SK-N-SH (cell line): ENCODE measurements around the gene GPR137B. TPM values are rescaled to one million over a fixed set of nuclear protein-coding genes. Genes with fewer than 3 reads are reported as not detected.

Source experiments
- CTCF ChIA-PET: fragments of 300-600, 350-600 bp; formaldehyde crosslinking; extraction: SDS; loops from one replicate; lab custom pipeline; 2021; lab: Yijun Ruan, JAX
- POLR2A ChIA-PET: fragments of 350-600 bp; sonication (Branson Sonifier 250); formaldehyde crosslinking; extraction: SDS; loops from one replicate; lab custom pipeline; 2020; ENCODE audit warnings: antibody characterized with exemption, inconsistent platforms; lab: Yijun Ruan, JAX
- DNase-seq: peaks from one replicate; pipeline ENCODE4 v3.0.0; 2012
- H2AFZ ChIP-seq: fragments of 200-600 bp; sonication (generic); 2 replicates; pipeline ENCODE4 v1.8.1; 2016; ENCODE audit warnings: antibody characterized with exemption, mild to moderate bottlenecking, low read depth
- H3F3A ChIP-seq: fragments of 200-600 bp; sonication (generic); replicated peaks from 2 replicates; pipeline ENCODE3; 2016; ENCODE audit warnings: antibody characterized with exemption, mild to moderate bottlenecking; ENCODE audit not compliant: insufficient read depth
- H3K27ac ChIP-seq, 2 experiments: fragments of 200-500 bp in 1 of 2; fragments of 200-600 bp in 1 of 2; sonication (Bioruptor generic) in 1 of 2; sonication (generic), shearing (Covaris generic) in 1 of 2; 2 replicates each; pipeline versions ENCODE4 v1.5.1 to v1.6.1; 2014 to 2016; ENCODE audit warnings: low read depth in 2 of 2, inconsistent platforms in 1 of 2, low read length in 1 of 2, mild to moderate bottlenecking in 1 of 2, mixed read lengths in 1 of 2
- H3K27me3 ChIP-seq: fragments of 200-600 bp; sonication (generic), shearing (Covaris generic); 2 replicates; pipeline ENCODE4 v1.6.1; 2016; ENCODE audit warnings: mixed run types; ENCODE audit not compliant: insufficient read depth
- H3K36me3 ChIP-seq, 2 experiments: fragments of 200-500 bp in 1 of 2; fragments of 200-600 bp in 1 of 2; sonication (Bioruptor generic) in 1 of 2; sonication (generic) in 1 of 2; replicated peaks in 1 of 2; 2 replicates each; pipeline versions ENCODE3 to v1.5.1; 2014 to 2016; ENCODE audit warnings: low read length in 1 of 2, mild to moderate bottlenecking in 1 of 2; ENCODE audit not compliant: insufficient read depth in 2 of 2, control insufficient read depth in 1 of 2
- H3K4me1 ChIP-seq, 2 experiments: fragments of 200-500 bp in 1 of 2; fragments of 200-600 bp in 1 of 2; sonication (Bioruptor generic) in 1 of 2; sonication (generic), shearing (Covaris generic) in 1 of 2; 2 replicates each; pipeline versions ENCODE4 v1.5.1 to v1.6.1; 2014 to 2016; ENCODE audit warnings: low read depth in 1 of 2, low read length in 1 of 2, mixed run types in 1 of 2; ENCODE audit not compliant: insufficient read depth in 2 of 2, control insufficient read depth in 1 of 2
- H3K4me2 ChIP-seq: fragments of 200-600 bp; sonication (generic), shearing (Covaris generic); 2 replicates; pipeline ENCODE4 v1.6.1; 2017; ENCODE audit warnings: mixed run types
- H3K4me3 ChIP-seq, 2 experiments: fragments of 200-500 bp in 1 of 2; fragments of 200-600 bp in 1 of 2; sonication (Bioruptor generic) in 1 of 2; sonication (generic), shearing (Covaris generic) in 1 of 2; 2 replicates each; pipeline versions ENCODE4 v1.5.1 to v1.8.1; 2014 to 2016; ENCODE audit warnings: low read depth in 2 of 2, inconsistent platforms in 1 of 2, low read length in 1 of 2, mild to moderate bottlenecking in 1 of 2, mixed read lengths in 1 of 2, moderate library complexity in 1 of 2
- H3K79me2 ChIP-seq: fragments of 200-600 bp; sonication (generic); 2 replicates; pipeline ENCODE4 v1.8.1; 2017; ENCODE audit warnings: mild to moderate bottlenecking; ENCODE audit not compliant: insufficient read depth
- H3K9ac ChIP-seq: fragments of 200-600 bp; sonication (generic); 2 replicates; pipeline ENCODE4 v1.6.1; 2017; ENCODE audit warnings: mixed run types
- H3K9me2 ChIP-seq: fragments of 200-600 bp; sonication (generic); 2 replicates; pipeline ENCODE4 v1.6.1; 2017; ENCODE audit warnings: mixed run types
- H3K9me3 ChIP-seq: fragments of 200-600 bp; sonication (generic); 2 replicates; pipeline ENCODE4 v1.6.1; 2017; ENCODE audit warnings: mixed run types, mild to moderate bottlenecking, moderate library complexity
- H4K20me1 ChIP-seq: fragments of 200-600 bp; sonication (generic); 2 replicates; pipeline ENCODE4 v1.6.1; 2017; ENCODE audit warnings: mild to moderate bottlenecking, mixed run types; ENCODE audit not compliant: insufficient read depth
- CHD2 ChIP-seq: fragments of 150-350 bp; IDR thresholded peaks from 2 replicates; pipeline ENCODE4 v1.6.1; 2018; ENCODE audit warnings: low read length; ENCODE audit not compliant: partially characterized antibody
- ELF1 ChIP-seq: IDR thresholded peaks from 2 replicates; pipeline ENCODE4 v1.4.0; 2012
- FOXJ3 ChIP-seq: sonication (generic); formaldehyde crosslinking; IDR thresholded peaks from 2 replicates; pipeline ENCODE4 v1.5.1; 2020; ENCODE audit warnings: mild to moderate bottlenecking, missing genetic modification reagents
- GATA2 ChIP-seq: sonication (generic); formaldehyde crosslinking; IDR thresholded peaks from 2 replicates; pipeline ENCODE4 v1.5.0; 2020; ENCODE audit warnings: mild to moderate bottlenecking, missing genetic modification reagents
- MEF2A ChIP-seq: IDR thresholded peaks from 2 replicates; pipeline ENCODE4 v1.4.0; 2012; ENCODE audit warnings: low read depth, borderline replicate concordance
- USF1 ChIP-seq: IDR thresholded peaks from 2 replicates; pipeline ENCODE4 v1.4.0; 2012; ENCODE audit warnings: low read depth, borderline replicate concordance
- WGBS: methylation state at CpG from one replicate; pipeline ENCODE4 v1.1.6; 2017; ENCODE audit warnings: low lambda C conversion rate; 5-methylcytosine and 5-hydroxymethylcytosine counted together
- polyA plus RNA-seq, 3 experiments: library from polyadenylated mRNA; depleted of rRNA; stranded (reverse); fragments of >200 nt; gene quantifications; 2 replicates each; pipeline ENCODE4 v1.2.3, GENCODE V29; 2012

GPR137B gene
- polyA plus RNA-seq, 1 of the 3 experiments (the other 2 are of a cell fraction), result 7.0 TPM

GRCh38 chr1:236209713-236210112 is 67.4 kb downstream of the GPR137B start:
- POLR2A ChIA-PET, result no interaction called here
- H3K27ac ChIP-seq, result no peak overlapping the region

GRCh38 chr1:236211815-236212214 is 69.5 kb downstream of the GPR137B start:
- Histone ChIP-seq H3K9ac (no peak overlapping the region), H3K9me3 (no peaks in the 10 kb centered on the region), H3K9me2 (no peaks in the 10 kb centered on the region), H3K79me2 (no peaks in the 10 kb centered on the region), H2AFZ (no peak overlapping the region), H3K4me2 (no peak overlapping the region), H3K4me3 (no peak overlapping the region), H3K27ac (no peak overlapping the region), H3K36me3 (peaks cover 6 to 18% of the 10 kb centered on the region in 2 experiments), H4K20me1 (no peaks in the 10 kb centered on the region), H3F3A (no peaks in the 10 kb centered on the region), H3K27me3 (no peaks in the 10 kb centered on the region), H3K4me1 (peaks cover under 1 to 2% of the 10 kb centered on the region in 2 experiments; a peak in 2 of 4 replicates)
- POLR2A ChIA-PET, result no interaction called here
- CTCF ChIA-PET, result interaction anchor here (0.7 kb wide), 1 partner anchor 39 kb away, joined by 3 read pairs; no protein-coding TSS in a partner anchor
- DNase-seq, result no peak
- 100% methylated on average over 4 of the region's 5 CpGs for WGBS
- no peak for TF ChIP-seq USF1

More at GRCh38 chr1:236209713-236210112, 67.4 kb downstream of the GPR137B start:
- Histone ChIP-seq H3K27me3 (no peaks in the 10 kb centered on the region), H3K79me2 (no peaks in the 10 kb centered on the region), H3K4me1 (peaks cover 0 to 2% of the 10 kb centered on the region in 2 experiments; a peak in 1 of 4 replicates), H3F3A (no peaks in the 10 kb centered on the region), H3K9me2 (no peaks in the 10 kb centered on the region), H2AFZ (no peak overlapping the region), H3K9ac (no peak overlapping the region), H4K20me1 (no peaks in the 10 kb centered on the region), H3K9me3 (no peaks in the 10 kb centered on the region), H3K36me3 (peaks cover 14 to 16% of the 10 kb centered on the region in 2 experiments), H3K4me3 (no peak overlapping the region)
- no peak for DNase-seq
- CTCF ChIA-PET, result no interaction called here
- TF ChIP-seq FOXJ3 (CRISPR knock-in tag) (no peak), ELF1 (no peak)
- TF ChIP-seq, all 33 proteins: peak for 0
- H3K4me2 ChIP-seq, result no peak overlapping the region

- no peaks in the 10 kb centered on the region for H3K9me2 ChIP-seq
- no peak overlapping the region for H3K9ac ChIP-seq
- DNase-seq, result peak; percentile 23
- ChIA-PET POLR2A (no interaction called here), CTCF (interaction anchor here (0.7 kb wide), 1 partner anchor 236 kb away, joined by 3 read pairs; no protein-coding TSS in a partner anchor)
- H3K36me3 ChIP-seq, result peaks cover 6 to 13% of the 10 kb centered on the region in 2 experiments
- WGBS, result 68% methylated on average over 3 of the region's 3 CpGs
- H2AFZ ChIP-seq, result no peak overlapping the region
- H3K27me3 ChIP-seq, result no peaks in the 10 kb centered on the region
- H3K4me3 ChIP-seq, result no peak overlapping the region
- no peak overlapping the region for H3K27ac ChIP-seq
- H3F3A ChIP-seq, result no peaks in the 10 kb centered on the region
- H3K79me2 ChIP-seq, result no peaks in the 10 kb centered on the region
- H3K4me2 ChIP-seq, result no peak overlapping the region
- H3K4me1 ChIP-seq, result peaks cover 2 to 10% of the 10 kb centered on the region in 2 experiments; a peak in 2 of 4 replicates
- TF ChIP-seq CHD2, result no peak
- no peak for TF ChIP-seq MEF2A
- TF ChIP-seq GATA2 (CRISPR knock-in tag), result peak; percentile 46
- no peaks in the 10 kb centered on the region for H3K9me3 ChIP-seq
- no peaks in the 10 kb centered on the region for H4K20me1 ChIP-seq
Measured at GRCh38 chr1:236213534-236213933, 71.2 kb downstream of the GPR137B start.
